ENCODE data around the gene SLIT1. TPM values are rescaled to one million over a fixed set of nuclear protein-coding genes. Genes with fewer than 3 reads are reported as not detected.
A peak's percentile ranks its signal among the peaks of the same experiment; 100 is the strongest.

SLIT1 gene
- 0.08 TPM for total RNA-seq

DNA sequence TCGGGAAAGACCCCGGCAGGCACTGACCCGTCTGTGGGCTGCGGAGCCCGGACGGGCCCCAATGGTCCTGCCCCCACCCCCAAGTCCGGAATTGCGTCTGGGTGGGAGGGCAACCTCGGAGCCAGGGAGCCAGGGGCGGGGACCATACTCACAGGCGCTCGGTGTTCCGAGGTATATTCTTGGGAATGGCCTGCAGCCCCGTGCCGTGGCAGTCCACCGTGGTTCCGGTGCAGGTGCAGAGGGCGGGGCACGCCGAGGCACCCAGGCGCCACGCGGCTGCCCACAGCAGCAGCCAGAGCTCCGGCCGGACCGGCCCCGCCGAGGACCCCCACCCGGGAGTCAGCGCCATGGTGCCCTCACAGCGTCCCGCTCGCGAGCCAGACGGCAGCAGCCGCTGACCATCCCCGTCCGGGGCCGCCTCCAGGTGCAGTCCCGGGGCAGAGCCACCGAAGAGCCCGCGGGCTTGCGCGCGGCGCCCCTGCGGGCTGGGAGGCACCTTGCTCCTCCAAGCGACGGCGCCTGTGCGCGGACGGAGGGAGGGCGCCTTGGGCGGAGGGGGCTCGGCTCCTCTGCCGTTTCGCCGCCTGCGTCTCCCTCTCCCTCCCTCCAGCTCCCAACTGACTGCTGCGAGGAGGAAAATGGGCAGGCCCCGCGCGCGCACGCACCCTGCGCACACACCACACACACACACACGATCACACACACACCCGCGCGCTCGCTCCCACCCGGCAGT is at the start of gene SLIT1:
Gene SLIT1, minus strand, starts transcription at position 634 of the 733 bp plus-strand sequence. Its CDS starts 285 bp downstream, at position 349.
- ATAC-seq (peak; percentile 19), DNase-seq (ENCODE audit: low spot score) (no peak)

GRCh38 chr10:97235353-97235752 is 49.6 kb upstream of the SLIT1 start:
- no peak for ATAC-seq
- DNase-seq (ENCODE audit: low spot score), result no peak

- no peak for DNase-seq (ENCODE audit: low spot score)
- ATAC-seq, result peak; percentile 81
Measured at GRCh38 chr10:97234400-97234799, 48.6 kb upstream of the SLIT1 start.

DNA sequence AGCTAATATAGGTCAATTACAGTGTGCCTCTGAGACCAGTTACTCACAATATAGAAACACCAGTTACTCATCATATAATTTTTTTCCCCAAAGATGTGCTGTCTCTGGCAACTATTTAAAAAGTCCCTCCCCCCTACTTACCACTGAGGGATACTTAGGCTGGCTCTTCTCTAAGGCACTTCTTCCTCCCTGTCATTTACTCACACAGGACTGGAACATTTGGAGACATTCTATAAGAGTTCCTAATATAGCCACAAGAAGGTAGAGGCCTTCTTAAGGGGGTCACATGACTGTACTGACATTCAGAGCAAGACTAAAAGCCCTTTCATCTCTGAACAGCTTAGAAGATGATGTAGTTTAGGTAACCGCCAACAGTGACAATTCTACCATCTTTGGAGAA is 44.4 kb upstream of the SLIT1 start:
- DNase-seq (ENCODE audit: low spot score) (no peak), ATAC-seq (no peak)

- ATAC-seq (no peak), DNase-seq (ENCODE audit: low spot score) (no peak)
Measured at GRCh38 chr10:97229322-97230015, 43.7 kb upstream of the SLIT1 start.

GRCh38 chr10:97228775-97229157 is 43.0 kb upstream of the SLIT1 start:
- DNase-seq (ENCODE audit: low spot score) (no peak), ATAC-seq (peak; percentile 73)

DNA sequence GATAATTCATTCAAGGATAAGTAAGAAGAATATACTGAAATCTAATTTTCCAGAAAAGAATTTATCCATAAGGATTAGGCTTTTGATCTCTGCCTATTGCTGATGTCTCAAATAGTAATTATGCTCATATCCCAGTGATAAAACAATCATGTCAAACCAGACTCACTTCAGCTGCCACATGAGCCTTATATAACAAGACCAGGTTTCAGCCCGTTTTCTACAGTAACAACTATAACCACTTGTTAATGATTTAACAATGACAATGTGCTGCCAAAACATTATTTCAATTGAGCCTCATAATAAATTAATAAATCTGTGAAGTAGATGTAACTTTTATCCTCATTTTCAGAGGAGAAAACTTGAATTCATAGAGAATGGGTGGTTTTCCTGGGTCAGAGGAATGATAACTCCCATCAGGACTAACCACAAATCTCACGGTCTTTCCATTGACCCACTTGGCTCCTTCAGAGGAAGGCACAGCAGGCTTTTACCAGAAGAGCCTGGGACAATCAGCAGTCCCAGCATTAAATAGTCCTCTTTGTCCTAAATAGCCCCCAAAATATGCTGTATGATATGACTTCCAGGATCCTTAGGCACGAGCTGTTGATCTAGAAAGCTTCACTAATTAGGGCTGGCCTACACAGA is 42.5 kb upstream of the SLIT1 start:
- no peak for DNase-seq (ENCODE audit: low spot score)
- ATAC-seq, result peak; percentile 91

DNA sequence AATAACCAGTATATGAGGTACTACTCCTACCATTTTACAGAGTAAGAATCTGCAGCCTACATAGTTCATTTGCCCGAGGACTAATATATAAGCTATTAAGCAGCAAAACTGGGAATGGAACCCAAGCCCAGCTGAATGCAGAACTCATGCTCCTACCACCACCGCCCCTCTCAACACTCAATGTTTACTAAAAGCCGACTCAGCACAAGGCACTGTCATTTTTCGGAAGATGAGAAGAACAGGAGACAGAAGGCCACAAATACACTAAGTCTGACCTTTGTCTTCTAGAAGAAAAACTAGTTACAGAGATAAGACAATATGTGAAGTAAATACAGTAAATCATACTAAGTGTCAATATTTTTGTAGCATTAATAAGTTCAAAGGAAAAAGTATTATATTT is 40.6 kb upstream of the SLIT1 start:
- ATAC-seq (no peak), DNase-seq (ENCODE audit: low spot score) (no peak)

DNA sequence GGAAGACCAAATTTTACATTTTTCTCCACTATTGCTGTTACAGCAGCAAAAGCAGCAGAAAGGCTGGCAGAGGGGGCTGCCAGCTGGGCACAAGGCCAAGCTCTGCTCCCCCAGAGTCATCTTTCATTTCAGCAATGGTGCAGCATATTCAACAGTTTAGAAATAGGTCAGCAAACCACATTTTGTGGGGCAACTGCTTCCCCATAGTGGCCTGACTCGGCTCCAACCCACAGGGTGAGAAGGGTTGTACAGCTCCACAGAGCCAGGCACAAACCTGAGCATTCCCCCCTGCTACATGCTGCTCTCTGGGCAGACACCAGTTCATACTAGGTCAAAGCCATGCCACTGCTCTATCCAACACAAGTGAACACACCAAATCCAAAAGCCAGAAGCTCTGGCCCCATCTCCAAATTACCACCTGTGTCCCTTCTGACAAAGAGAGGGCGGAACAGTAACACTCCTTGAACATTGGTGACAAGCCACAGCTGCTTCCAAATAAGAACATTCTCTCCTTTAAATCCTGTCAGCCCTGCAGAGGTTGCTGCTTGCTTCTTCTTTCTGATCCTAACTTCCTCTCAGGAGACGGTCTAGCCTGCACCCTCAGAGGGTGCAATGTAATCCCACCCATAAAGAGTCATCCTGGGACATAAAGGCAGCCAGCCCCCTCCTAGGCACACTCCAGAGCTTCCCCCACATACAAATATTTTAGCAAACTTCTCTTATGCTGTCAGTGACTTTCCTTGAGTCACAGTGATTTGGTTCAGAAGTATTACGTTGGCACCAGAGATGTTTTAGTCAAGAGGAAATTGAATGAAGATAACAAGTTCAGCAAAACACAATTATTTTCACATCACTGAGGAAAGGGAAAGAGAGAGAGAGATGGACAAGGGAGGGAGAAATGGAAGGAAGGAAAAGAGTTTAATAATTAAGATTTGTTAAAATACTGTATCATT is 39.0 kb upstream of the SLIT1 start:
- DNase-seq (ENCODE audit: low spot score), result no peak
- no peak for ATAC-seq

GRCh38 chr10:97222326-97222961 is 36.7 kb upstream of the SLIT1 start:
- no peak for DNase-seq (ENCODE audit: low spot score)
- no peak for ATAC-seq

DNA sequence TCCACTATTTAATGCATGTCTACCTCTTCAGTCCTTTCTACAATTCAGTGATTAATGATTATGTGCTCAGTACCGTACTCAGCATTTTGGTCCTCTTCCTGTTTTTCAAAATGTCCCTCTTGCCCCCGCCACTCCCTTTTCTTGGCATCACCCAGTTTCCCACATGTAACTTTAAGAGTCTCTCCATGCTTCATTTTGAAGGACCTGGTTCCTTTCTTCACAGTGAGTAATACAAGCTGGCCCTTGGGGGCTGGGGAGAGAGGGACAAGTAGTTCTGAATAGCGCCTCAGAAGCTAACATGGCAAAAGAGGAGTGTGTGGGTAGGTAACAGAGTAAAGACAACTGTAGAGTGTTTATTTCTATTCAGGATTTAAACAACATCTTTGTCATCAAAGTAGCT is 34.6 kb upstream of the SLIT1 start:
- DNase-seq (ENCODE audit: low spot score), result no peak
- no peak for ATAC-seq

GRCh38 chr10:97217299-97217698 is 31.5 kb upstream of the SLIT1 start:
- ATAC-seq, result no peak

GRCh38 chr10:97215619-97216260 is 30.0 kb upstream of the SLIT1 start:
- DNase-seq (ENCODE audit: low spot score), result no peak
- no peak for ATAC-seq

More at GRCh38 chr10:97217299-97217698, 31.5 kb upstream of the SLIT1 start:
- DNase-seq (ENCODE audit: low spot score), result no peak

GRCh38 chr10:97213431-97213830 is 27.7 kb upstream of the SLIT1 start:
- DNase-seq (ENCODE audit: low spot score) (no peak), ATAC-seq (no peak)

- no peak for DNase-seq (ENCODE audit: low spot score)
- no peak for ATAC-seq
Measured at GRCh38 chr10:97211229-97211628, 25.5 kb upstream of the SLIT1 start.

GRCh38 chr10:97210543-97210960 is 24.8 kb upstream of the SLIT1 start:
- peak; percentile 97 for ATAC-seq
- peak; percentile 68 for DNase-seq (ENCODE audit: low spot score)

GRCh38 chr10:97207756-97208346 is 22.1 kb upstream of the SLIT1 start:
- ATAC-seq (no peak), DNase-seq (ENCODE audit: low spot score) (peak; percentile 21)

DNA sequence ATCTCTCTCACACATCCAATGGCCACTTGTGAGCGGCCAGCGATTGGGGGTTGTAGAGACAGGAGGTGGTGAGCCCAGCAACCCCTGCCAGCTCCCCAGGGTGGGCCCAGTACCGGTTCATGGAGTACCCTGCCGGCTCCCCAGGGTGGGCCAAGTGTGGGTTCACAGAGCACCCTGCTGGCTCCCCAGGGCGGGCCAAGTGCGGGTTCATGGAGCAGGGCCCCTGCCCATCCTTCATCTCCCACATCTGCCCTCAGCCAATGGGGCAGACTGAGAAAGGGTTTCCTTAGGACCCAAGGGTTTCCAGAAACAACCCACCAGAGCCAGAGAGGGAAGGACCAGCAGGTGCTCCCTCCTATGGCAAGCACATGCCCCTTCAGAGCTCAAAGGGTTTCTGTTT is 21.4 kb upstream of the SLIT1 start:
- peak; percentile 26 for DNase-seq (ENCODE audit: low spot score)
- ATAC-seq, result no peak
